RWPE2 (cell line): ENCODE measurements around the gene MOB3A.

Experiments
- ATAC-seq: fragments of 200-7000 bp; cut with Tn5 transposase; 3 replicates; pipeline ENCODE4 v1.9.1; 2021; ENCODE audit warnings: low read depth
- DNase-seq: peaks from one replicate; pipeline ENCODE4 v3.0.0-alpha.2; 2020; ENCODE audit warnings: low spot score
- H3K27ac ChIP-seq: fragments of 450-650 bp; 2 replicates; pipeline ENCODE4 v1.5.1; 2017; ENCODE audit warnings: mild to moderate bottlenecking; ENCODE audit not compliant: poor library complexity, severe bottlenecking
- H3K27me3 ChIP-seq: fragments of 250-450 bp; sonication (Bioruptor Pico); 2 replicates; pipeline ENCODE4 v1.5.1; 2021; ENCODE audit warnings: mild to moderate bottlenecking, moderate library complexity; ENCODE audit not compliant: insufficient read depth, poor library complexity, severe bottlenecking
- H3K36me3 ChIP-seq: fragments of 250-450 bp; sonication (Bioruptor Pico); 2 replicates; pipeline ENCODE4 v1.5.1; 2020; ENCODE audit warnings: low read depth, mild to moderate bottlenecking, moderate library complexity
- H3K4me1 ChIP-seq: fragments of 250-450 bp; sonication (Bioruptor Pico); 2 replicates; pipeline ENCODE4 v1.5.1; 2021; ENCODE audit warnings: mild to moderate bottlenecking, moderate library complexity; ENCODE audit not compliant: insufficient read depth, poor library complexity, severe bottlenecking
- H3K4me3 ChIP-seq: fragments of 250-450 bp; sonication (Bioruptor Pico); 2 replicates; pipeline ENCODE4 v1.5.1; 2021; ENCODE audit warnings: mild to moderate bottlenecking, moderate library complexity; ENCODE audit not compliant: severe bottlenecking
- H3K9me3 ChIP-seq: fragments of 250-450 bp; sonication (Bioruptor Pico); 2 replicates; pipeline ENCODE4 v1.5.1; 2021; ENCODE audit warnings: mild to moderate bottlenecking, moderate library complexity; ENCODE audit not compliant: severe bottlenecking
- TF ChIP-seq, protein P1 (sequence below): fragments of 450-650 bp; IDR thresholded peaks from one replicate; pipeline ENCODE4 v1.5.1; 2017; ENCODE audit warnings: mild to moderate bottlenecking, moderate library complexity; ENCODE audit not compliant: poor library complexity, severe bottlenecking

The MOB3A gene

DNA sequence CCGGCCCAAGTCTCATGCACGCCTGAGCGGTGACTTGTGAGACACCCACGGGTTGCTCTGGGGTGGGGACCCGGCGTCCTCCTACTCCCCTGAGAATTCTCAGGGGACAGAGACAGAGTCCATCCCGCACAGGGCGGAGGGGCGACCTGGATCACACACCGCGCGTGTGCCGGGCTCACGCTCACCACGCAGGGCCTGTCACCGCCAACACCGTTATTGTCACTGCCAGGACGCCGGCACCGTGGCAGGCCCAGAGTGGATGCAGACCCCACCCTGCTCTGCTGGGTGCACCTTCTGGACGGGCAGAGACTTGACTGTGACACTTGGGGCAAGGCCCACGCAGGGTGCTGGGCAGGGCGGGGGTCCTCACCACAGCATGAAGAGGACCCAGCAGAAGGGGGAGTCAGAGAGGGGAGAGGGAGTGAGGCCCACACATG, 16.2 kb downstream of the MOB3A start:
- Histone ChIP-seq H3K27me3 (no peaks in the 10 kb centered on the region), H3K9me3 (no peaks in the 10 kb centered on the region), H3K36me3 (peaks cover 90% of the 10 kb centered on the region), H3K4me3 (no peak overlapping the region), H3K4me1 (peaks cover 12% of the 10 kb centered on the region), H3K27ac (peak overlapping the region; percentile 47)
- DNase-seq (no peak), ATAC-seq (no peak)
- TF ChIP-seq, protein P1, sequence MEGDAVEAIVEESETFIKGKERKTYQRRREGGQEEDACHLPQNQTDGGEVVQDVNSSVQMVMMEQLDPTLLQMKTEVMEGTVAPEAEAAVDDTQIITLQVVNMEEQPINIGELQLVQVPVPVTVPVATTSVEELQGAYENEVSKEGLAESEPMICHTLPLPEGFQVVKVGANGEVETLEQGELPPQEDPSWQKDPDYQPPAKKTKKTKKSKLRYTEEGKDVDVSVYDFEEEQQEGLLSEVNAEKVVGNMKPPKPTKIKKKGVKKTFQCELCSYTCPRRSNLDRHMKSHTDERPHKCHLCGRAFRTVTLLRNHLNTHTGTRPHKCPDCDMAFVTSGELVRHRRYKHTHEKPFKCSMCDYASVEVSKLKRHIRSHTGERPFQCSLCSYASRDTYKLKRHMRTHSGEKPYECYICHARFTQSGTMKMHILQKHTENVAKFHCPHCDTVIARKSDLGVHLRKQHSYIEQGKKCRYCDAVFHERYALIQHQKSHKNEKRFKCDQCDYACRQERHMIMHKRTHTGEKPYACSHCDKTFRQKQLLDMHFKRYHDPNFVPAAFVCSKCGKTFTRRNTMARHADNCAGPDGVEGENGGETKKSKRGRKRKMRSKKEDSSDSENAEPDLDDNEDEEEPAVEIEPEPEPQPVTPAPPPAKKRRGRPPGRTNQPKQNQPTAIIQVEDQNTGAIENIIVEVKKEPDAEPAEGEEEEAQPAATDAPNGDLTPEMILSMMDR: no peak

DNA sequence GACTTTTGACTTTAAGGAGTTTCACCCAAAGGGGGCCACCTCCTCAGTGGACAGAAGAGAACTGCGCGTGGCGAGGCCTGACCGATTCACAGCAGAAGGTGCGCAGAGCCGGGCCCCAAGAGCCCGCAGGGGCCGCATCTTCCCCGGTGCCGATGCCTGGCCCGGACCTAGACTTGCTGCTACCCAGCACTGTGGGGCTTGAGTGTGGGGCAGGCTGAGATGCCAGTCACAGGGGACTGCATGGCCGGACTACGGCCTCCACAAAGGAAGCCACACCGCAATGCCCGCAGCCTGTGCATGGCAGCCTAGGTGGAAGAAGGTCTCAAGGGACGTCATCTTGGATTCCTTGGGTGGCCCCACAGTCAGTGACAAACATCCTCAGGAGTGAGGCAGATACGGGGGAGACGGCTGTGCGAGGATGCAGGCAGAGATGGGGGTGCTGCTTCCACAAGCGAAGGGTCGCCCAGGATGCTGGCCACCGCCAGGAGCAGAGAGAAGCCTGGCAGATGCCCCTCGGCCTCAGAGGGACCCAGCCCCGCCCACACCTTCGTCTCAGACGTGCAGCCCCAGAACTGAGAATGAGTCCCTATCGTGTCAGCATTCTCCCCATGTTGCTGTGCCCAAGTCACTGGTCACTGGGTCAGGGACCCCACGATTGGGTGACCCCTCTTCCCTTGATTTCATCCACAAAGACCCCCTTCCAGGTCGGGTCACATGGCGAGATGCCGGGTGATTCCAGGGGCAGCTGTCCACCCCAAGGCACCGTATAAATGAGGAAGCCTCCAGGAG, 16.9 kb downstream of the MOB3A start:
- peaks cover 12% of the 10 kb centered on the region for H3K4me1 ChIP-seq

DNA sequence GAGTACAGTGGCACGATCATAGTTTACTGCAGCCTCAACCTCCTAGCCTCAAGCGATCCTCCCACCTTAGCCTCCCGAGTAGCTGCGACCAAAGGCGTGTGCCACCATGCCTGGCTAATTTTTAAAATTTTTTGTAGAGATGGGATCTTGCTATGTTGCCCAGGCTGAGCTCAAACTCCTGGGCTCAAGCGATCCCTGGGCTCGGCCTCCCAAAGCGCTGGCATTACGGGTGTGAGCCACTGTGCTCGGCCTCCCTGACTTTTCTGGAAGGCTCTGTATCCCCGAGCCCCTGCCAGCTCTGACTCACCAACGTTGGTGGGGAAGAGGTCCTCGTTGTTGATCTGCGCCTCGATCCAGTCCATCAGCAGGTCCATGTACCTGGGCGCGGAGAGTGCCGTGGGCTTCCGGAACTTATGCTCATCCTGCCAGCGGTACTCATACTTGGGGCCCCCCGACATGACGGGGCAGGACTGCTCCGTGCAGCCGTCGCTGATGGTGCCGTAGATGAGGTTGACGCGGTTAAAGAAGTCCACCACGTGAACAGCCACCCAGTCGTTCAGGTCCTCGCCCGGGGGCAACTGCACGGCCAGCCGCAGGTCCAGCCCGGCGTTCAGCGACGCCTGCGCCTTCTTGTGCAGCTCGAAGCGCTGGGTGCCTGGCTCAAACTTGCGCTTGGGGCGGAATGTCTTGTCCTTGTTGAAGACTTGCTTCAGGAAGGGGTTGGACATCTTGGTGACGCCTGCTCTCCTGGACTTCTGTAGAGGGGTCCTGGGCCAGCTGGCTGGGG, 18.1 kb downstream of the MOB3A start:
- no peak overlapping the region for H3K4me3 ChIP-seq

More for the DNA sequence above, 16.9 kb downstream of the MOB3A start:
- ATAC-seq: no peak
- Histone ChIP-seq H3K4me3 (no peak overlapping the region), H3K36me3 (peaks cover 90% of the 10 kb centered on the region), H3K27me3 (no peaks in the 10 kb centered on the region), H3K9me3 (no peaks in the 10 kb centered on the region), H3K27ac (no peak overlapping the region)
- TF ChIP-seq, protein P1: no peak
- no peak for DNase-seq

DNA sequence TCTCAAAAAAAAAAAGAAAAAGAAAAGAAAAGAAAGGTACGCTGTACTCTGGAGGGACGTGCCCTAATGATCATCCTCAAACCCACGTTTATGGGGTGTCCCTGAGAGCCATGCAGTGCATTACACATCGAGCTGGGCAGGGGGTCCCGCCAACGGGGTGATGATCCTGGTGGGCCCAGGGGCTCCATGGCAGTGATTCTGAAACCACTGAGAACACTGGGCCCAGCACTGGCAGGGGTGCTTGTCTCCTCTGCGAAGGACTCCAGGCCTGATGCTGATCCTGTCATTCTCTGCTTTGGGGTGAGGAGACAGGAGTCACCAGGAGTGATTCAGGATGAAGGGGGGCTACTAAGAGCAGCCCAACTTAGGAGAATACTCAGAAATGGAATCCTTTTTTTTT, 18.7 kb downstream of the MOB3A start:
- ATAC-seq (no peak), DNase-seq (no peak)
- Histone ChIP-seq H3K36me3 (peaks cover 90% of the 10 kb centered on the region), H3K27me3 (no peaks in the 10 kb centered on the region), H3K9me3 (no peaks in the 10 kb centered on the region), H3K27ac (no peak overlapping the region), H3K4me3 (no peak overlapping the region), H3K4me1 (peaks cover 9% of the 10 kb centered on the region)
- TF ChIP-seq, protein P1: no peak

More for the DNA sequence above, 18.1 kb downstream of the MOB3A start:
- Histone ChIP-seq H3K36me3 (peaks cover 90% of the 10 kb centered on the region), H3K9me3 (no peaks in the 10 kb centered on the region), H3K27ac (no peak overlapping the region), H3K27me3 (no peaks in the 10 kb centered on the region), H3K4me1 (peaks cover 9% of the 10 kb centered on the region)
- TF ChIP-seq, protein P1: no peak
- no peak for DNase-seq
- no peak for ATAC-seq
